ENCODE measurements around the gene SNCAIP.

SNCAIP gene

GRCh38 chr5:122402955-122403685 lies 91.1 kb downstream of the SNCAIP start:
- no peak for DNase-seq

- no peak for DNase-seq
Observed at GRCh38 chr5:122404018-122404417, 92.0 kb downstream of the SNCAIP start.

- DNase-seq = no peak
Observed at GRCh38 chr5:122404653-122405362, 92.8 kb downstream of the SNCAIP start.

GRCh38 chr5:122405751-122406150 lies 93.7 kb downstream of the SNCAIP start:
- no peak for DNase-seq

GRCh38 chr5:122406181-122406580 lies 94.1 kb downstream of the SNCAIP start:
- DNase-seq = no peak

GRCh38 chr5:122408592-122409224 lies 96.7 kb downstream of the SNCAIP start:
- DNase-seq = no peak

- no peak for DNase-seq
Observed at GRCh38 chr5:122412966-122413365, 100.9 kb downstream of the SNCAIP start.

- DNase-seq = no peak
Observed at GRCh38 chr5:122413722-122414121, 101.7 kb downstream of the SNCAIP start.

GRCh38 chr5:122415030-122415800 lies 103.2 kb downstream of the SNCAIP start:
- DNase-seq = no peak

- DNase-seq = no peak
Observed at GRCh38 chr5:122415801-122416120, 103.7 kb downstream of the SNCAIP start.

GRCh38 chr5:122419142-122419894 lies 107.3 kb downstream of the SNCAIP start:
- no peak for DNase-seq

- DNase-seq = no peak
Observed at GRCh38 chr5:122420091-122420490, 108.1 kb downstream of the SNCAIP start.

- no peak for DNase-seq
Observed at GRCh38 chr5:122420537-122421236, 108.7 kb downstream of the SNCAIP start.

- no peak for DNase-seq
Observed at GRCh38 chr5:122421374-122422079, 109.5 kb downstream of the SNCAIP start.

GRCh38 chr5:122423221-122423620 lies 111.2 kb downstream of the SNCAIP start:
- no peak for DNase-seq

- no peak for DNase-seq
Observed at GRCh38 chr5:122424132-122424531, 112.1 kb downstream of the SNCAIP start.

- DNase-seq = no peak
Observed at GRCh38 chr5:122426301-122426700, 114.3 kb downstream of the SNCAIP start.

GRCh38 chr5:122427621-122428020 lies 115.6 kb downstream of the SNCAIP start:
- no peak for DNase-seq

- no peak for DNase-seq
Observed at GRCh38 chr5:122429545-122430318, 117.7 kb downstream of the SNCAIP start.

- DNase-seq = no peak
Observed at GRCh38 chr5:122430319-122430586, 118.2 kb downstream of the SNCAIP start.

GRCh38 chr5:122431298-122431697 lies 119.3 kb downstream of the SNCAIP start:
- DNase-seq = no peak

Data from NCI-H2081 treated with DMSO at 0.1 percent for 48 hours (cell line).